HG02840 (cell line): ENCODE measurements around the gene MYL4.
"Not testable (repeated sequence)": the region's sequence is repeated elsewhere in the genome, so short reads cannot be mapped to it uniquely, and the experiment has no call there.

Source experiments
- ATAC-seq: cut with Tn5 transposase; IDR thresholded peaks from one replicate; pipeline ENCODE4 v1.9.1; 2021; ENCODE audit warnings: mild to moderate bottlenecking, moderate library complexity, moderate number of reproducible peaks; ENCODE audit not compliant: unreplicated experiment, low FRiP score

Gene MYL4

GRCh38 chr17:47268964-47269363, 59.8 kb downstream of the MYL4 start:
- not testable (repeated sequence) for ATAC-seq

GRCh38 chr17:47269561-47270280, 60.6 kb downstream of the MYL4 start:
- not testable (repeated sequence) for ATAC-seq

GRCh38 chr17:47270946-47271705, 62.0 kb downstream of the MYL4 start:
- no peak for ATAC-seq

GRCh38 chr17:47272491-47272890, 63.3 kb downstream of the MYL4 start:
- no peak for ATAC-seq

GRCh38 chr17:47273245-47273644, 64.1 kb downstream of the MYL4 start:
- ATAC-seq: no peak
